Ascending aorta (tissue), 2 donors: Measurements from ENCODE around the gene TMPRSS11A. TPM values are rescaled to one million over a fixed set of nuclear protein-coding genes. Genes with fewer than 3 reads are reported as not detected.

Experiments
- DNase-seq, 2 donors: peaks; one replicate each; pipeline ENCODE4 v3.0.0-alpha.2; 2019; ENCODE audit warnings: low spot score in 2 of 2
- H3K27ac ChIP-seq, 2 donors: fragments of 200-600 bp; sonication (generic); one replicate each; pipeline ENCODE4 v1.5.1; 2016 to 2017; ENCODE audit warnings: mild to moderate bottlenecking in 1 of 2
- H3K27me3 ChIP-seq: fragments of 200-600 bp; sonication (generic); one replicate; pipeline ENCODE4 v1.5.1; 2017
- H3K36me3 ChIP-seq, 2 donors: fragments of 200-600 bp; sonication (generic); one replicate each; pipeline ENCODE4 v1.5.1; 2016
- H3K4me1 ChIP-seq, 2 donors: fragments of 200-600 bp; sonication (generic); one replicate each; pipeline ENCODE4 v1.5.1; 2016 to 2017; ENCODE audit warnings: mild to moderate bottlenecking in 1 of 2
- H3K4me3 ChIP-seq, 2 donors: fragments of 200-600 bp; sonication (generic); one replicate each; pipeline ENCODE4 v1.5.1; 2016 to 2017; ENCODE audit warnings: mild to moderate bottlenecking in 1 of 2
- H3K9me3 ChIP-seq, 2 donors: fragments of 200-600 bp; sonication (generic); one replicate each; pipeline ENCODE4 v1.5.1; 2016
- CTCF ChIP-seq, 3 experiments: fragments of 200-600 bp in 2 of 3; fragments of 450-650 bp in 1 of 3; sonication (generic) in 2 of 3; IDR thresholded peaks; one replicate each; pipeline ENCODE4 v1.5.1; 2016 to 2019; ENCODE audit warnings: antibody characterized with exemption in 3 of 3, mild to moderate bottlenecking in 1 of 3, moderate library complexity in 1 of 3
- intact Hi-C: fragments of 100-400 bp; cut with DNase I; formaldehyde crosslinking; loops from one replicate; pipeline ENCODE4 v1.15.1; 2023
- total RNA-seq: library from RNA; depleted of rRNA; stranded (reverse); fragments of >200 nt; gene quantifications from one replicate; pipeline ENCODE4 v1.1.0, GENCODE V29; 2016

TMPRSS11A gene
- total RNA-seq, 1 donor from 2014 or later, result not detected

- no peak for TF ChIP-seq CTCF (IDR thresholded peaks at IDR 0.05)
- intact Hi-C loops, result no loop called here
- no peaks in the 10 kb centered on the region for H3K36me3 ChIP-seq
Measured at GRCh38 chr4:67894659-67895058, 68.6 kb downstream of the TMPRSS11A start.

GRCh38 chr4:67892905-67893304 lies 70.4 kb downstream of the TMPRSS11A start:
- Histone ChIP-seq H3K36me3 (no peaks in the 10 kb centered on the region), H3K4me1 (no peaks in the 10 kb centered on the region), H3K27me3 (no peaks in the 10 kb centered on the region), H3K27ac (no peak overlapping the region), H3K9me3 (no peaks in the 10 kb centered on the region), H3K4me3 (no peak overlapping the region)
- TF ChIP-seq CTCF (IDR thresholded peaks at IDR 0.05), result no peak
- DNase-seq, result no peak
- intact Hi-C loops, result no loop called here

More at GRCh38 chr4:67894659-67895058, 68.6 kb downstream of the TMPRSS11A start:
- Histone ChIP-seq H3K4me3 (no peak overlapping the region), H3K27me3 (no peaks in the 10 kb centered on the region), H3K9me3 (no peaks in the 10 kb centered on the region), H3K27ac (no peak overlapping the region), H3K4me1 (no peaks in the 10 kb centered on the region)
- DNase-seq, result no peak

GRCh38 chr4:67892253-67892652 lies 71.0 kb downstream of the TMPRSS11A start:
- Histone ChIP-seq H3K36me3 (no peaks in the 10 kb centered on the region), H3K27ac (no peak overlapping the region), H3K9me3 (no peaks in the 10 kb centered on the region), H3K27me3 (no peaks in the 10 kb centered on the region), H3K4me1 (no peaks in the 10 kb centered on the region), H3K4me3 (no peak overlapping the region)
- TF ChIP-seq CTCF (IDR thresholded peaks at IDR 0.05), result no peak
- no peak for DNase-seq
- intact Hi-C loops, result no loop called here

GRCh38 chr4:67891645-67892044 lies 71.6 kb downstream of the TMPRSS11A start:
- intact Hi-C loops, result no loop called here

GRCh38 chr4:67886281-67886680 lies 77.0 kb downstream of the TMPRSS11A start:
- intact Hi-C loops, result no loop called here
- H3K4me3 ChIP-seq, result no peak overlapping the region
- no peak overlapping the region for H3K27ac ChIP-seq
- H3K9me3 ChIP-seq, result no peaks in the 10 kb centered on the region
- H3K4me1 ChIP-seq, result no peaks in the 10 kb centered on the region
- no peaks in the 10 kb centered on the region for H3K36me3 ChIP-seq
- TF ChIP-seq CTCF (IDR thresholded peaks at IDR 0.05), result no peak
- H3K27me3 ChIP-seq, result no peaks in the 10 kb centered on the region
- DNase-seq, result no peak

More at GRCh38 chr4:67891645-67892044, 71.6 kb downstream of the TMPRSS11A start:
- Histone ChIP-seq H3K27ac (no peak overlapping the region), H3K9me3 (no peaks in the 10 kb centered on the region), H3K27me3 (no peaks in the 10 kb centered on the region), H3K4me3 (no peak overlapping the region), H3K36me3 (no peaks in the 10 kb centered on the region), H3K4me1 (no peaks in the 10 kb centered on the region)
- no peak for TF ChIP-seq CTCF (IDR thresholded peaks at IDR 0.05)
- no peak for DNase-seq

- DNase-seq, result no peak
- Histone ChIP-seq H3K27me3 (no peaks in the 10 kb centered on the region), H3K4me1 (no peaks in the 10 kb centered on the region), H3K9me3 (no peaks in the 10 kb centered on the region), H3K36me3 (no peaks in the 10 kb centered on the region), H3K27ac (no peak overlapping the region), H3K4me3 (no peak overlapping the region)
- intact Hi-C loops, result no loop called here
- TF ChIP-seq CTCF (IDR thresholded peaks at IDR 0.05), result no peak
Measured at GRCh38 chr4:67885762-67886161, 77.5 kb downstream of the TMPRSS11A start.
